Left lung (tissue), 10 donors: ENCODE results near the gene HAL. TPM values are rescaled to one million over a fixed set of nuclear protein-coding genes. Genes with fewer than 3 reads are reported as not detected.
"Not testable (repeated sequence)": the region's sequence is repeated elsewhere in the genome, so short reads cannot be mapped to it uniquely, and the experiment has no call there.

Source experiments
- ATAC-seq: fragments of 200-7000 bp; cut with Tn5 transposase; one replicate; pipeline ENCODE4 v1.9.1; 2020; ENCODE audit warnings: moderate library complexity
- DNase-seq, 4 donors: peaks; one replicate each; pipeline ENCODE4 v3.0.0-alpha.2; 2013 to 2020
- H3K27ac ChIP-seq, 2 donors: fragments of 200-600 bp; sonication (generic) in 1 of 2; one replicate each; pipeline versions ENCODE4 v1.5.0 to v1.8.0; 2020 to 2021
- H3K27me3 ChIP-seq, 2 donors: fragments of 200-600 bp; sonication (generic) in 1 of 2; one replicate each; pipeline versions ENCODE4 v1.5.0 to v1.8.0; 2020 to 2021
- H3K36me3 ChIP-seq, 2 donors: fragments of 200-600 bp; sonication (generic) in 1 of 2; one replicate each; pipeline versions ENCODE4 v1.5.0 to v1.8.0; 2020 to 2021
- H3K4me1 ChIP-seq, 2 donors: fragments of 200-600 bp; one replicate each; pipeline ENCODE4 v1.8.0; 2021
- H3K4me3 ChIP-seq, 2 donors: fragments of 200-600 bp; sonication (generic) in 1 of 2; one replicate each; pipeline versions ENCODE4 v1.5.0 to v1.8.0; 2020 to 2021; ENCODE audit warnings: mild to moderate bottlenecking in 1 of 2
- H3K9me3 ChIP-seq, 2 donors: fragments of 200-600 bp; sonication (generic) in 1 of 2; one replicate each; pipeline versions ENCODE4 v1.5.0 to v1.8.0; 2020 to 2021
- CTCF ChIP-seq, 2 donors: fragments of 200-600 bp; sonication (generic) in 1 of 2; IDR thresholded peaks; one replicate each; pipeline versions ENCODE4 v1.5.0 to v1.8.0; 2021; ENCODE audit warnings: antibody characterized with exemption in 2 of 2
- intact Hi-C, 2 donors: fragments of 100-400 bp; cut with DNase I; formaldehyde crosslinking; loops; one replicate each; pipeline versions ENCODE4 v1.11.2 to v1.14.2; 2022
- polyA plus RNA-seq, 6 donors: library from polyadenylated mRNA; unstranded; fragments of 120-200 nt; gene quantifications; one replicate each; pipeline ENCODE4 v1.2.1, GENCODE V29; 2013; ENCODE audit not compliant: insufficient read length in 6 of 6
- total RNA-seq, 2 donors: library from RNA; stranded (reverse); fragmentation: NEBNext Ultra II Directional; extraction: Animal tissue kit (Norgen Biotek cat#: 25700); gene quantifications; one replicate each; pipeline ENCODE4 v1.2.1, GENCODE V29; 2021
- donor health status: DM: no; HTN: yes; CAD: no.
- donor health status: DM: no; HTN: no; CAD: no.

HAL gene
- total and polyA plus RNA-seq, 8 donors = 0.64 to 7.1 (median 1.1) TPM

- intact Hi-C loops = no loop called here
- Histone ChIP-seq H3K9me3 (no peaks in the 10 kb centered on the region), H3K36me3 (peaks cover 0 to 30% of the 10 kb centered on the region in 2 donors), H3K27ac (no peak overlapping the region), H3K4me1 (no peaks in the 10 kb centered on the region), H3K4me3 (no peak overlapping the region), H3K27me3 (no peaks in the 10 kb centered on the region)
- no peak for TF ChIP-seq CTCF (IDR thresholded peaks at IDR 0.05)
- ATAC-seq = no peak
- DNase-seq = no peak
These were observed 23.2 kb downstream of the HAL start for GRCh38 chr12:95972832-95973456.

GRCh38 chr12:95970905-95971304 lies 25.2 kb downstream of the HAL start:
- ATAC-seq = no peak
- H3K4me3 ChIP-seq = no peak overlapping the region
- no peak for TF ChIP-seq CTCF (IDR thresholded peaks at IDR 0.05)
- no peaks in the 10 kb centered on the region for H3K9me3 ChIP-seq
- no peaks in the 10 kb centered on the region for H3K27me3 ChIP-seq
- intact Hi-C loops = no loop called here
- no peak for DNase-seq
- peaks cover 0 to 16% of the 10 kb centered on the region in 2 donors for H3K36me3 ChIP-seq
- no peaks in the 10 kb centered on the region for H3K4me1 ChIP-seq
- no peak overlapping the region for H3K27ac ChIP-seq

- peaks cover 0 to 12% of the 10 kb centered on the region in 2 donors for H3K36me3 ChIP-seq
- H3K4me1 ChIP-seq, DNase-seq, H3K27me3 ChIP-seq, H3K4me3 ChIP-seq, H3K27ac ChIP-seq, intact Hi-C loops, ATAC-seq, H3K9me3 ChIP-seq: not testable (repeated sequence)
These were observed 27.0 kb downstream of the HAL start for GRCh38 chr12:95969116-95969515.

- H3K9me3 ChIP-seq = no peaks in the 10 kb centered on the region
- intact Hi-C loops = no loop called here
- H3K27me3 ChIP-seq = no peaks in the 10 kb centered on the region
- H3K4me3 ChIP-seq = no peak overlapping the region
- H3K4me1 ChIP-seq = no peaks in the 10 kb centered on the region
- DNase-seq = no peak
- no peak for ATAC-seq
- H3K27ac ChIP-seq = no peak overlapping the region
- peaks cover 0 to 2% of the 10 kb centered on the region in 2 donors for H3K36me3 ChIP-seq
- no peak for TF ChIP-seq CTCF (IDR thresholded peaks at IDR 0.05)
These were observed 28.8 kb downstream of the HAL start for GRCh38 chr12:95967301-95967700.

- DNase-seq (no peak), ATAC-seq (no peak)
- no peaks in the 10 kb centered on the region for H3K36me3 ChIP-seq
- intact Hi-C loops = no loop called here
- no peaks in the 10 kb centered on the region for H3K9me3 ChIP-seq
- no peak overlapping the region for H3K27ac ChIP-seq
- no peak for TF ChIP-seq CTCF (IDR thresholded peaks at IDR 0.05)
- H3K4me3 ChIP-seq = no peak overlapping the region
- H3K4me1 ChIP-seq = no peaks in the 10 kb centered on the region
- H3K27me3 ChIP-seq = no peaks in the 10 kb centered on the region
These were observed 29.8 kb downstream of the HAL start for GRCh38 chr12:95966287-95966870.

GRCh38 chr12:95963096-95963495 lies 33.0 kb downstream of the HAL start:
- no peaks in the 10 kb centered on the region for H3K9me3 ChIP-seq
- no peak overlapping the region for H3K4me3 ChIP-seq
- no peaks in the 10 kb centered on the region for H3K4me1 ChIP-seq
- no peaks in the 10 kb centered on the region for H3K36me3 ChIP-seq
- H3K27me3 ChIP-seq = no peaks in the 10 kb centered on the region
- ATAC-seq (no peak), DNase-seq (no peak)
- intact Hi-C loops = no loop called here
- no peak overlapping the region for H3K27ac ChIP-seq
- TF ChIP-seq CTCF (IDR thresholded peaks at IDR 0.05) = no peak
